GM23248 (cell line): Measurements from ENCODE around the gene CSKMT. TPM values are rescaled to one million over a fixed set of nuclear protein-coding genes. Genes with fewer than 3 reads are reported as not detected.

Experiments used
- DNase-seq: peaks from one replicate; pipeline ENCODE4 v3.0.0-alpha.2; 2015
- H2AFZ ChIP-seq: fragments of 200-600 bp; sonication (generic); 2 replicates; pipeline ENCODE4 v1.6.1; 2016; ENCODE audit warnings: antibody characterized with exemption
- H3F3A ChIP-seq: fragments of 200-600 bp; sonication (generic); 2 replicates; pipeline ENCODE4 v1.6.1; 2016; ENCODE audit warnings: mild to moderate bottlenecking, antibody characterized with exemption, mixed run types; ENCODE audit not compliant: insufficient read depth
- H3K27ac ChIP-seq: fragments of 200-600 bp; sonication (generic); 2 replicates; pipeline ENCODE4 v1.5.1; 2016; ENCODE audit warnings: mild to moderate bottlenecking
- H3K27me3 ChIP-seq: fragments of 200-600 bp; sonication (generic); replicated peaks from 2 replicates; pipeline ENCODE4 v1.6.1; 2016; ENCODE audit warnings: mild to moderate bottlenecking; ENCODE audit not compliant: insufficient read depth
- H3K36me3 ChIP-seq: fragments of 200-600 bp; sonication (generic); 2 replicates; pipeline ENCODE4 v1.6.1; 2016; ENCODE audit warnings: low read depth, mild to moderate bottlenecking
- H3K4me1 ChIP-seq: fragments of 200-600 bp; sonication (generic); 2 replicates; pipeline ENCODE4 v1.6.1; 2016; ENCODE audit warnings: mild to moderate bottlenecking; ENCODE audit not compliant: insufficient read depth
- H3K4me2 ChIP-seq: fragments of 200-600 bp; sonication (generic); one replicate; pipeline ENCODE4 v1.6.1; 2016; ENCODE audit warnings: mild to moderate bottlenecking; ENCODE audit not compliant: unreplicated experiment
- H3K4me3 ChIP-seq: fragments of 200-600 bp; sonication (generic); 2 replicates; pipeline ENCODE4 v1.5.1; 2016; ENCODE audit warnings: mild to moderate bottlenecking
- H3K79me2 ChIP-seq: fragments of 200-600 bp; sonication (generic); 2 replicates; pipeline ENCODE4 v1.6.1; 2016; ENCODE audit warnings: mild to moderate bottlenecking; ENCODE audit not compliant: insufficient read depth
- H3K9ac ChIP-seq: fragments of 200-600 bp; sonication (generic); 2 replicates; pipeline ENCODE4 v1.6.1; 2016; ENCODE audit warnings: mild to moderate bottlenecking
- H3K9me2 ChIP-seq: fragments of 200-600 bp; sonication (generic); 2 replicates; pipeline ENCODE4 v1.6.1; 2016; ENCODE audit warnings: mixed run types, mild to moderate bottlenecking, moderate library complexity; ENCODE audit not compliant: insufficient read depth
- H3K9me3 ChIP-seq: fragments of 200-600 bp; sonication (generic); one replicate; pipeline ENCODE4 v1.6.1; 2017; ENCODE audit warnings: low read depth
- H4K20me1 ChIP-seq: fragments of 200-600 bp; sonication (generic); 2 replicates; pipeline ENCODE4 v1.6.0; 2016; ENCODE audit not compliant: insufficient read depth
- EZH2 ChIP-seq: fragments of 200-600 bp; sonication (generic); IDR thresholded peaks from 2 replicates; pipeline ENCODE4 v1.6.1; 2018; ENCODE audit warnings: antibody characterized with exemption, mild to moderate bottlenecking; ENCODE audit not compliant: insufficient read depth, poor library complexity, severe bottlenecking
- EZH2phosphoT487 ChIP-seq: fragments of 200-600 bp; sonication (generic); IDR thresholded peaks from 2 replicates; pipeline ENCODE4 v1.6.1; 2018; ENCODE audit warnings: antibody characterized with exemption, moderate library complexity, mild to moderate bottlenecking, low read depth; ENCODE audit not compliant: insufficient read depth
- WGBS, 2 experiments: methylation state at CpG; one replicate each; pipeline ENCODE4 v1.1.6; 2015 to 2017; ENCODE audit warnings: low lambda C conversion rate in 2 of 2, low coverage in 1 of 2; ENCODE audit errors: missing lambda C conversion rate in 2 of 2; 5-methylcytosine and 5-hydroxymethylcytosine counted together
- in situ Hi-C: fragments of 300-500 bp; cut with MboI; formaldehyde crosslinking; loops from 2 replicates; pipeline ENCODE4 v1.15.0; 2020
- polyA plus RNA-seq: library from polyadenylated mRNA; unstranded; fragments of >200 nt; fragmentation: Nextera tagmentation; extraction: Ambion mirVana; gene quantifications from 2 replicates; pipeline ENCODE4 v1.2.1, GENCODE V29; 2016
- total RNA-seq: library from RNA; depleted of rRNA; stranded (reverse); fragments of >200 nt; shearing (Covaris generic); gene quantifications from 2 replicates; pipeline ENCODE4 v1.2.3, GENCODE V29; 2014

Gene CSKMT
- total and polyA plus RNA-seq, 2 experiments from 2014 or later = 3.6 to 5.4 TPM

- WGBS, 2 experiments = 29 to 30% methylated on average over 16 of the region's 16 CpGs
- no peaks in the 10 kb centered on the region for H3K27me3 ChIP-seq
These were observed 12.7 kb upstream of the CSKMT start for GRCh38 chr11:62652161-62653006.

GRCh38 chr11:62654297-62654696, 10.8 kb upstream of the CSKMT start:
- 0 out of 2 replicates have a peak overlapping the region, but pooled peaks have one; percentile 27 for H2AFZ ChIP-seq

More at GRCh38 chr11:62652161-62653006, 12.7 kb upstream of the CSKMT start:
- H3F3A ChIP-seq = peaks cover 3% of the 10 kb centered on the region; the same call in 1 of the 2 replicates
- H3K27ac ChIP-seq = peak overlapping the region; percentile 86
- in situ Hi-C loops = no loop called here
- H3K9ac ChIP-seq = peak overlapping the region; percentile 91
- peak overlapping the region; percentile 100 for H2AFZ ChIP-seq
- H3K4me2 ChIP-seq = peak overlapping the region; percentile 96
- peaks cover 12% of the 10 kb centered on the region for H3K4me1 ChIP-seq
- H3K9me3 ChIP-seq = no peaks in the 10 kb centered on the region
- no peaks in the 10 kb centered on the region for H4K20me1 ChIP-seq
- peak; percentile 52 for DNase-seq
- TF ChIP-seq EZH2phosphoT487 (no peak), EZH2 (no peak)
- H3K4me3 ChIP-seq = peak overlapping the region; percentile 92
- H3K9me2 ChIP-seq = no peaks in the 10 kb centered on the region
- H3K36me3 ChIP-seq = no peaks in the 10 kb centered on the region
- H3K79me2 ChIP-seq = peaks cover 43% of the 10 kb centered on the region

GRCh38 chr11:62656796-62657429, 8.2 kb upstream of the CSKMT start:
- TF ChIP-seq EZH2phosphoT487 = no peak
- no peak for TF ChIP-seq EZH2
- Histone ChIP-seq H4K20me1 (no peaks in the 10 kb centered on the region), H3F3A (no peaks in the 10 kb centered on the region), H3K9me3 (no peaks in the 10 kb centered on the region), H3K9ac (no peak overlapping the region), H3K36me3 (no peaks in the 10 kb centered on the region), H3K4me1 (peaks cover 5% of the 10 kb centered on the region), H2AFZ (peak overlapping the region; percentile 5; the same call in 1 of the 2 replicates), H3K27ac (no peak overlapping the region), H3K4me2 (no peak overlapping the region), H3K9me2 (no peaks in the 10 kb centered on the region), H3K27me3 (no peaks in the 10 kb centered on the region), H3K79me2 (peaks cover 12% of the 10 kb centered on the region), H3K4me3 (no peak overlapping the region)
- in situ Hi-C loops = no loop called here
- no peak for DNase-seq
- 46 to 61% methylated on average over 5 of the region's 5 CpGs for WGBS, 2 experiments

More at GRCh38 chr11:62654297-62654696, 10.8 kb upstream of the CSKMT start:
- Histone ChIP-seq H3K79me2 (peaks cover 38% of the 10 kb centered on the region), H3K4me3 (no peak overlapping the region), H3K4me2 (no peak overlapping the region), H3K4me1 (peaks cover 11% of the 10 kb centered on the region), H3F3A (no peaks in the 10 kb centered on the region), H3K9me3 (no peaks in the 10 kb centered on the region), H3K9ac (no peak overlapping the region), H3K36me3 (no peaks in the 10 kb centered on the region), H3K9me2 (no peaks in the 10 kb centered on the region), H3K27ac (no peak overlapping the region), H3K27me3 (no peaks in the 10 kb centered on the region), H4K20me1 (no peaks in the 10 kb centered on the region)
- in situ Hi-C loops = no loop called here
- TF ChIP-seq EZH2phosphoT487 (no peak), EZH2 (no peak)
- 97 to 99% methylated on average over 11 of the region's 11 CpGs for WGBS, 2 experiments
- DNase-seq = no peak

- no peaks in the 10 kb centered on the region for H3K9me3 ChIP-seq
- in situ Hi-C loops = no loop called here
- peak overlapping the region; percentile 84 for H3K4me3 ChIP-seq
- peak overlapping the region; percentile 87 for H3K9ac ChIP-seq
- H4K20me1 ChIP-seq = no peaks in the 10 kb centered on the region
- WGBS, 2 experiments = 3% methylated on average over 36 of the region's 36 CpGs
- TF ChIP-seq EZH2 (no peak), EZH2phosphoT487 (no peak)
- peaks cover 20% of the 10 kb centered on the region for H3F3A ChIP-seq
- H3K27me3 ChIP-seq = no peaks in the 10 kb centered on the region
- peak overlapping the region; percentile 84 for H2AFZ ChIP-seq
- peaks cover 47% of the 10 kb centered on the region for H3K79me2 ChIP-seq
- H3K36me3 ChIP-seq = 0 out of 2 replicates have a peak, but pooled peaks cover 5% of the 10 kb centered on the region
- H3K9me2 ChIP-seq = no peaks in the 10 kb centered on the region
- H3K27ac ChIP-seq = peak overlapping the region; percentile 72
- peak; percentile 71 for DNase-seq
- H3K4me1 ChIP-seq = peaks cover 12% of the 10 kb centered on the region
- H3K4me2 ChIP-seq = peak overlapping the region; percentile 88
These were observed 572 bp upstream of the CSKMT start for GRCh38 chr11:62664405-62665074.
